Activated naive CD4-positive, alpha-beta T cell treated with anti-CD3 and anti-CD28 coated beads for 36 hours (primary cell): ENCODE results near the gene DEAF1. TPM values are rescaled to one million over a fixed set of nuclear protein-coding genes. Genes with fewer than 3 reads are reported as not detected.

Experiments
- CTCF ChIA-PET: fragments of 350-600 bp; sonication (Branson Sonifier 250); formaldehyde crosslinking; loops from one replicate; lab custom pipeline; 2021; ENCODE audit warnings: antibody characterized with exemption; lab: Charles Lee
- DNase-seq: peaks from one replicate; pipeline ENCODE4 v3.0.0-alpha.2; 2020
- H3K27ac Mint-ChIP-seq: one replicate; pipeline ENCODE4 v1.8.0; 2021; ENCODE audit warnings: mild to moderate bottlenecking, mixed read lengths
- H3K27me3 Mint-ChIP-seq: one replicate; pipeline ENCODE4 v1.8.0; 2021; ENCODE audit warnings: low read depth, mixed read lengths
- H3K36me3 Mint-ChIP-seq: one replicate; pipeline ENCODE4 v1.8.0; 2021; ENCODE audit warnings: low read depth, mixed read lengths
- H3K4me1 Mint-ChIP-seq: one replicate; pipeline ENCODE4 v1.8.0; 2021; ENCODE audit warnings: low read depth, mixed read lengths
- H3K4me3 Mint-ChIP-seq: one replicate; pipeline ENCODE4 v1.8.0; 2021; ENCODE audit warnings: mild to moderate bottlenecking, moderate library complexity, mixed read lengths
- H3K9me3 Mint-ChIP-seq: one replicate; pipeline ENCODE4 v1.8.0; 2021; ENCODE audit warnings: mixed read lengths
- intact Hi-C: fragments of 100-400 bp; cut with micrococcal nuclease; formaldehyde crosslinking; loops from one replicate; pipeline ENCODE4 v1.15.1; 2023
- total RNA-seq, 2 experiments: library from RNA; stranded (reverse); gene quantifications; one replicate each; pipeline ENCODE4 v1.2.3, GENCODE V29; 2021

DEAF1 gene
- total RNA-seq, 2 experiments from 2014 or later = 57.5 to 67.9 TPM

GRCh38 chr11:727281-727701 lies 32.3 kb upstream of the DEAF1 start:
- Mint-ChIP-seq H3K4me1 (peaks cover 7% of the 10 kb centered on the region), H3K27ac (no peak overlapping the region), H3K36me3 (no peaks in the 10 kb centered on the region), H3K9me3 (no peaks in the 10 kb centered on the region), H3K27me3 (peaks cover 3% of the 10 kb centered on the region), H3K4me3 (no peak overlapping the region)
- intact Hi-C loops = loop anchor here (10.0 kb wide), 2 partner anchors 422 to 522 kb away; partner anchors contain the start of genes BET1L, IFITM2 and RIC8A
- CTCF ChIA-PET = interaction anchor here (0.6 to 2.6 kb wide), 7 partner anchors 21 to 312 kb away, joined by 3 to 21 read pairs (median 4); partner anchors contain the start of genes PHRF1 and TMEM80
- no peak for DNase-seq

- intact Hi-C loops = loop anchor here (1.0 to 10.0 kb wide), 3 partner anchors 21 to 522 kb away; partner anchors contain the start of genes BET1L, IFITM2, RIC8A and TALDO1
Measured at GRCh38 chr11:726278-727220, 31.5 kb upstream of the DEAF1 start.

GRCh38 chr11:725624-726202 lies 30.7 kb upstream of the DEAF1 start:
- Mint-ChIP-seq H3K4me3 (peak overlapping the region; percentile 62), H3K27me3 (peaks cover 7% of the 10 kb centered on the region), H3K4me1 (peaks cover 13% of the 10 kb centered on the region), H3K27ac (no peak overlapping the region), H3K36me3 (no peaks in the 10 kb centered on the region), H3K9me3 (no peaks in the 10 kb centered on the region)
- CTCF ChIA-PET = interaction anchor here (0.6 to 2.6 kb wide), 13 partner anchors 13 to 170 kb away, joined by 3 to 21 read pairs (median 4); partner anchors contain the start of gene TMEM80
- DNase-seq = no peak
- intact Hi-C loops = loop anchor here (1.0 to 10.0 kb wide), 3 partner anchors 22 to 521 kb away; partner anchors contain the start of genes BET1L, IFITM2, RIC8A and TALDO1

More at GRCh38 chr11:726278-727220, 31.5 kb upstream of the DEAF1 start:
- Mint-ChIP-seq H3K4me1 (peaks cover 10% of the 10 kb centered on the region), H3K36me3 (no peaks in the 10 kb centered on the region), H3K27me3 (peaks cover 5% of the 10 kb centered on the region), H3K27ac (no peak overlapping the region), H3K4me3 (peak overlapping the region; percentile 62), H3K9me3 (no peaks in the 10 kb centered on the region)
- CTCF ChIA-PET = interaction anchor here (0.6 to 2.6 kb wide), 19 partner anchors 12 to 311 kb away, joined by 3 to 21 read pairs (median 3); partner anchors contain the start of genes PHRF1 and TMEM80
- DNase-seq = peak; percentile 62

- Mint-ChIP-seq H3K36me3 (no peaks in the 10 kb centered on the region), H3K9me3 (no peaks in the 10 kb centered on the region), H3K4me3 (peak overlapping the region; percentile 52), H3K4me1 (peaks cover 13% of the 10 kb centered on the region), H3K27me3 (peaks cover 9% of the 10 kb centered on the region), H3K27ac (no peak overlapping the region)
- no peak for DNase-seq
- CTCF ChIA-PET = interaction anchor here (0.8 to 3.7 kb wide), 10 partner anchors 14 to 170 kb away, joined by 3 to 26 read pairs (median 6); no protein-coding TSS in a partner anchor
- intact Hi-C loops = loop anchor here (10.0 kb wide), 2 partner anchors 420 to 520 kb away; partner anchors contain the start of genes BET1L, IFITM2 and RIC8A
Measured at GRCh38 chr11:724778-725386, 29.9 kb upstream of the DEAF1 start.

- Mint-ChIP-seq H3K27ac (no peak overlapping the region), H3K36me3 (no peaks in the 10 kb centered on the region), H3K27me3 (peaks cover 15% of the 10 kb centered on the region), H3K4me3 (no peak overlapping the region), H3K4me1 (peaks cover 13% of the 10 kb centered on the region), H3K9me3 (no peaks in the 10 kb centered on the region)
- no peak for DNase-seq
- intact Hi-C loops = loop anchor here (10.0 kb wide), 2 partner anchors 419 to 519 kb away; partner anchors contain the start of genes BET1L, IFITM2 and RIC8A
- CTCF ChIA-PET = interaction anchor here (0.6 to 3.7 kb wide), 10 partner anchors 19 to 219 kb away, joined by 3 to 26 read pairs (median 3); no protein-coding TSS in a partner anchor
Measured at GRCh38 chr11:724049-724777, 29.2 kb upstream of the DEAF1 start.

- Mint-ChIP-seq H3K27me3 (peaks cover 16% of the 10 kb centered on the region), H3K9me3 (no peaks in the 10 kb centered on the region), H3K4me3 (peak overlapping the region; percentile 18), H3K36me3 (no peaks in the 10 kb centered on the region), H3K27ac (no peak overlapping the region), H3K4me1 (peaks cover 13% of the 10 kb centered on the region)
- CTCF ChIA-PET = interaction anchor here (0.8 to 3.7 kb wide), 18 partner anchors 8 to 205 kb away, joined by 3 to 26 read pairs (median 4); partner anchors contain the start of gene TMEM80
- peak; percentile 70 for DNase-seq
- intact Hi-C loops = loop anchor here (1.0 to 10.0 kb wide), 6 partner anchors 28 to 519 kb away; partner anchors contain the start of genes BET1L, DEAF1, IFITM2 and RIC8A
Measured at GRCh38 chr11:723120-723883, 28.3 kb upstream of the DEAF1 start.

- H3K4me3 Mint-ChIP-seq = no peak overlapping the region
- CTCF ChIA-PET = interaction anchor here (0.8 to 3.7 kb wide), 11 partner anchors 9 to 204 kb away, joined by 3 to 26 read pairs (median 4); partner anchors contain the start of gene TMEM80
- H3K4me1 Mint-ChIP-seq = peaks cover 13% of the 10 kb centered on the region
- H3K9me3 Mint-ChIP-seq = no peaks in the 10 kb centered on the region
- H3K36me3 Mint-ChIP-seq = no peaks in the 10 kb centered on the region
- intact Hi-C loops = loop anchor here (2.0 to 10.0 kb wide), 3 partner anchors 74 to 518 kb away; partner anchors contain the start of genes BET1L, IFITM2 and RIC8A
- no peak for DNase-seq
- no peak overlapping the region for H3K27ac Mint-ChIP-seq
- peaks cover 16% of the 10 kb centered on the region for H3K27me3 Mint-ChIP-seq
Measured at GRCh38 chr11:722346-722811, 27.4 kb upstream of the DEAF1 start.

- Mint-ChIP-seq H3K4me3 (no peak overlapping the region), H3K36me3 (no peaks in the 10 kb centered on the region), H3K4me1 (peaks cover 13% of the 10 kb centered on the region)
Measured at GRCh38 chr11:721741-722345, 26.8 kb upstream of the DEAF1 start.

GRCh38 chr11:721247-721740 lies 26.3 kb upstream of the DEAF1 start:
- CTCF ChIA-PET = interaction anchor here (1.5 to 3.7 kb wide), 3 partner anchors 10 to 167 kb away, joined by 4 to 26 read pairs (median 7); no protein-coding TSS in a partner anchor
- Mint-ChIP-seq H3K4me3 (no peak overlapping the region), H3K27ac (no peak overlapping the region), H3K9me3 (no peaks in the 10 kb centered on the region), H3K27me3 (peaks cover 16% of the 10 kb centered on the region), H3K4me1 (peaks cover 10% of the 10 kb centered on the region), H3K36me3 (no peaks in the 10 kb centered on the region)
- intact Hi-C loops = loop anchor here (10.0 kb wide), 2 partner anchors 416 to 516 kb away; partner anchors contain the start of genes BET1L, IFITM2 and RIC8A
- DNase-seq = no peak

More at GRCh38 chr11:721741-722345, 26.8 kb upstream of the DEAF1 start:
- CTCF ChIA-PET = interaction anchor here (1.1 to 3.7 kb wide), 8 partner anchors 10 to 167 kb away, joined by 3 to 26 read pairs (median 6); partner anchors contain the start of gene TMEM80
- Mint-ChIP-seq H3K27me3 (peaks cover 16% of the 10 kb centered on the region), H3K9me3 (no peaks in the 10 kb centered on the region), H3K27ac (no peak overlapping the region)
- peak; percentile 54 for DNase-seq
- intact Hi-C loops = loop anchor here (2.0 to 10.0 kb wide), 3 partner anchors 75 to 517 kb away; partner anchors contain the start of genes BET1L, IFITM2 and RIC8A
